Measurements from ENCODE around the gene RGS9BP.

GRCh38 chr19:32653599-32653915 lies 22.1 kb upstream of the RGS9BP start:
- TF ChIP-seq CTCF (conservative IDR thresholded peaks at IDR 0.05; ENCODE audit: low read length), result no peak
- no peak for TF ChIP-seq EZH2phosphoT487 (IDR thresholded peaks at IDR 0.05; ENCODE audit: borderline replicate concordance)
